GM12865 (cell line): ENCODE measurements around the gene CEBPZ.
A peak's percentile ranks its signal among the peaks of the same experiment; 100 is the strongest.
"Not testable (repeated sequence)": the region's sequence is repeated elsewhere in the genome, so short reads cannot be mapped to it uniquely, and the experiment has no call there.

ENCODE experiments used
- DNase-seq: peaks from one replicate; pipeline ENCODE4 v3.0.0; 2010; ENCODE audit warnings: low read depth
- H3K4me3 ChIP-seq: 2 replicates; pipeline ENCODE4 v1.5.1; 2011; ENCODE audit warnings: mild to moderate bottlenecking, low read depth, low read length, control low read depth
- TF ChIP-seq, protein P1 (sequence below): IDR thresholded peaks from 2 replicates; pipeline ENCODE4 v1.5.1; 2011; ENCODE audit warnings: low read length, control low read depth, low read depth, inconsistent platforms; ENCODE audit not compliant: insufficient read depth; ENCODE audit errors: missing control alignments

The CEBPZ gene

GRCh38 chr2:37203708-37204107, 27.7 kb downstream of the CEBPZ start:
- TF ChIP-seq, protein P1, sequence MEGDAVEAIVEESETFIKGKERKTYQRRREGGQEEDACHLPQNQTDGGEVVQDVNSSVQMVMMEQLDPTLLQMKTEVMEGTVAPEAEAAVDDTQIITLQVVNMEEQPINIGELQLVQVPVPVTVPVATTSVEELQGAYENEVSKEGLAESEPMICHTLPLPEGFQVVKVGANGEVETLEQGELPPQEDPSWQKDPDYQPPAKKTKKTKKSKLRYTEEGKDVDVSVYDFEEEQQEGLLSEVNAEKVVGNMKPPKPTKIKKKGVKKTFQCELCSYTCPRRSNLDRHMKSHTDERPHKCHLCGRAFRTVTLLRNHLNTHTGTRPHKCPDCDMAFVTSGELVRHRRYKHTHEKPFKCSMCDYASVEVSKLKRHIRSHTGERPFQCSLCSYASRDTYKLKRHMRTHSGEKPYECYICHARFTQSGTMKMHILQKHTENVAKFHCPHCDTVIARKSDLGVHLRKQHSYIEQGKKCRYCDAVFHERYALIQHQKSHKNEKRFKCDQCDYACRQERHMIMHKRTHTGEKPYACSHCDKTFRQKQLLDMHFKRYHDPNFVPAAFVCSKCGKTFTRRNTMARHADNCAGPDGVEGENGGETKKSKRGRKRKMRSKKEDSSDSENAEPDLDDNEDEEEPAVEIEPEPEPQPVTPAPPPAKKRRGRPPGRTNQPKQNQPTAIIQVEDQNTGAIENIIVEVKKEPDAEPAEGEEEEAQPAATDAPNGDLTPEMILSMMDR: no peak
- H3K4me3 ChIP-seq: no peak overlapping the region
- DNase-seq: no peak

DNA sequence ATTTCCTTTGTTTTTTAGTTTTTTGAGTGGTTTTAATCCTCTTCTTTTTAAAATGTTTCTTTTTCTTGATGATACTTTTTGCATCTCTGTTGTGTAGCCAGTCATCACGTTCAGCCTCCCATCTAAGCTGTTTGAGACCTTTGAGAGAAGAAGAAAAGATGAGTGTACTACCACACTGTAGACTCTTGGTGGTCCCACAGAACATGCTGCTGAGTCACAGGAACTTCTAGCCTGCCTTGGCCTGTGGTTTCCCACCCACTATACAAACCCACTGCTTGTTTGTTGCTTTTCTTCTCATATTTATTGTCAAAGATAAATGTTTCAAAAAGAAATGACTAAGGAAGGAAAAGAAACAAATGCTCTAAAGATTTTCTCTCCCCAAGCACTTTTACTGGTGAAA, 29.6 kb downstream of the CEBPZ start:
- H3K4me3 ChIP-seq: no peak overlapping the region
- no peak for DNase-seq
- TF ChIP-seq, protein P1: no peak

GRCh38 chr2:37201208-37201607, 30.2 kb downstream of the CEBPZ start:
- TF ChIP-seq, protein P1: no peak
- DNase-seq: no peak
- H3K4me3 ChIP-seq: no peak overlapping the region

GRCh38 chr2:37198681-37199065, 32.7 kb downstream of the CEBPZ start:
- no peak for DNase-seq
- H3K4me3 ChIP-seq: no peak overlapping the region
- TF ChIP-seq, protein P1: no peak

GRCh38 chr2:37196320-37197195, 34.8 kb downstream of the CEBPZ start, which contains the start of gene CEBPZOS:
CEBPZOS (plus strand) TSS chr2:37196496; CDS start chr2:37199705, 3,209 bp downstream.
- H3K4me3 ChIP-seq: peak within 1 kb of the TSS; percentile 98
- TF ChIP-seq, protein P1: no peak
- peak; percentile 93 for DNase-seq

DNA sequence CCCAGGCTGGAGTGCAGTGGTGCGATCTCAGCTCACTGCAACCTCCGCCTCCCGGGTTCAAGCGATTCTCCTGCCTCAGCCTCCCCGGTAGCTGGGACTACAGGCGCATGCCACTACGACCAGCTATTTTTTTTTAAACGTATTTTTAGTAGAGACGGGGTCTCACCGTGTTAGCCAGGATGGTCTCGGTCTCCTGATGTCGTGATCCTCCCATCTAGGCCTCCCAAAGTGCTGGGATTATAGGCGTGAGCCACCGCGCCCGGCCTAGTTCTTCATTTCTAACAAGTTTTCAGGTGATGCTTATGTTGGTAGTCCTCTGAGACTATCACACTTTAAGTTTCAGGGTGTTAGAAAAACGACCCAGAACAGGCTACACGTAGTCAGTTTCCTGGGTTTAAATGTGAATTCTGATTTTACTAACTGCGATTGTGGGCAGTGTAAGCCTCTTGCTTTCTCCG, 35.5 kb downstream of the CEBPZ start:
- peak overlapping the region; percentile 98 for H3K4me3 ChIP-seq

GRCh38 chr2:37192551-37192950, 38.8 kb downstream of the CEBPZ start:
- H3K4me3 ChIP-seq: no peak overlapping the region
- no peak for DNase-seq
- TF ChIP-seq, protein P1: no peak

More for the DNA sequence above, 35.5 kb downstream of the CEBPZ start:
- DNase-seq: not testable (repeated sequence)
